ENCODE data around the gene IL13RA1. TPM values are rescaled to one million over a fixed set of nuclear protein-coding genes. Genes with fewer than 3 reads are reported as not detected.
A peak's percentile ranks its signal among the peaks of the same experiment; 100 is the strongest.
"Not testable (repeated sequence)": the region's sequence is repeated elsewhere in the genome, so short reads cannot be mapped to it uniquely, and the experiment has no call there.

The IL13RA1 gene
- under 1 TPM; 0.11 to 0.19 TPM for total RNA-seq

- ATAC-seq, result peak; percentile 36 to 70
- Mint-ChIP-seq H3K27me3 (peaks cover 26 to 28% of the 10 kb centered on the region in 2 donors), H3K27ac (no peak within 1 kb of the TSS), H3K36me3 (no peaks in the 10 kb centered on the region), H3K9me3 (no peaks in the 10 kb centered on the region), H3K4me3 (peak within 1 kb of the TSS; percentile 48), H3K4me1 (ENCODE audit: low read depth in 2 of 2) (peaks cover 5 to 9% of the 10 kb centered on the region in 2 donors)
- peak; percentile 60 for DNase-seq (ENCODE audit: low spot score)
Measured at GRCh38 chrX:118726887-118727685, at the start of gene IL13RA1. Gene IL13RA1, plus strand, starts transcription at chrX:118727606. Its CDS starts 33 bp downstream, at chrX:118727639.

GRCh38 chrX:118679290-118679689 is 48.1 kb upstream of the IL13RA1 start:
- Mint-ChIP-seq H3K36me3 (peaks cover 6% of the 10 kb centered on the region), H3K9me3 (no peaks in the 10 kb centered on the region), H3K4me3 (no peak overlapping the region), H3K27ac (no peak overlapping the region), H3K4me1 (ENCODE audit: low read depth in 2 of 2) (no peaks in the 10 kb centered on the region), H3K27me3 (no peaks in the 10 kb centered on the region)
- DNase-seq (ENCODE audit: low spot score) (no peak), ATAC-seq (no peak)

GRCh38 chrX:118682258-118683014 is 45.0 kb upstream of the IL13RA1 start:
- Mint-ChIP-seq H3K4me1 (ENCODE audit: low read depth in 2 of 2) (no peaks in the 10 kb centered on the region), H3K4me3 (no peak overlapping the region), H3K27ac (no peak overlapping the region), H3K27me3 (no peaks in the 10 kb centered on the region), H3K36me3 (peaks cover 6% of the 10 kb centered on the region), H3K9me3 (no peaks in the 10 kb centered on the region)
- DNase-seq (ENCODE audit: low spot score), result no peak
- ATAC-seq, result no peak

- Mint-ChIP-seq H3K27ac (no peak overlapping the region), H3K36me3 (peaks cover 12% of the 10 kb centered on the region), H3K9me3 (no peaks in the 10 kb centered on the region), H3K4me1 (ENCODE audit: low read depth in 2 of 2) (peaks cover 0 to 3% of the 10 kb centered on the region in 2 donors), H3K4me3 (no peak overlapping the region), H3K27me3 (peaks cover 0 to 2% of the 10 kb centered on the region in 2 donors)
- ATAC-seq (no peak), DNase-seq (ENCODE audit: low spot score) (no peak)
Measured at GRCh38 chrX:118685393-118685792, 42.0 kb upstream of the IL13RA1 start.

- H3K4me3 Mint-ChIP-seq, result no peak overlapping the region
- peaks cover 0 to 2% of the 10 kb centered on the region in 2 donors for H3K27me3 Mint-ChIP-seq
- peaks cover 0 to 3% of the 10 kb centered on the region in 2 donors for H3K4me1 Mint-ChIP-seq (ENCODE audit: low read depth in 2 of 2)
- ATAC-seq (no peak), DNase-seq (ENCODE audit: low spot score) (no peak)
- H3K9me3 Mint-ChIP-seq, result no peaks in the 10 kb centered on the region
- peaks cover 6% of the 10 kb centered on the region for H3K36me3 Mint-ChIP-seq
- peak overlapping the region in 1 of 2 donors; percentile 19 for H3K27ac Mint-ChIP-seq
Measured at GRCh38 chrX:118688935-118689334, 38.5 kb upstream of the IL13RA1 start.

GRCh38 chrX:118693843-118694242 is 33.6 kb upstream of the IL13RA1 start:
- Mint-ChIP-seq H3K27ac (no peak overlapping the region), H3K4me1 (ENCODE audit: low read depth in 2 of 2) (peaks cover 0 to 3% of the 10 kb centered on the region in 2 donors), H3K9me3 (no peaks in the 10 kb centered on the region), H3K4me3 (no peak overlapping the region), H3K27me3 (no peaks in the 10 kb centered on the region), H3K36me3 (no peaks in the 10 kb centered on the region)
- ATAC-seq, result no peak
- DNase-seq (ENCODE audit: low spot score), result no peak

GRCh38 chrX:118694638-118695037 is 32.8 kb upstream of the IL13RA1 start:
- Mint-ChIP-seq H3K27ac (no peak overlapping the region), H3K36me3 (no peaks in the 10 kb centered on the region), H3K27me3 (no peaks in the 10 kb centered on the region), H3K4me1 (ENCODE audit: low read depth in 2 of 2) (no peaks in the 10 kb centered on the region), H3K4me3 (no peak overlapping the region), H3K9me3 (no peaks in the 10 kb centered on the region)
- DNase-seq (ENCODE audit: low spot score) (no peak), ATAC-seq (no peak)

- no peaks in the 10 kb centered on the region for H3K27me3 Mint-ChIP-seq
- no peak overlapping the region for H3K27ac Mint-ChIP-seq
- peaks cover 0 to 4% of the 10 kb centered on the region in 2 donors for H3K4me1 Mint-ChIP-seq (ENCODE audit: low read depth in 2 of 2)
- no peak for ATAC-seq
- no peak for DNase-seq (ENCODE audit: low spot score)
- no peaks in the 10 kb centered on the region for H3K9me3 Mint-ChIP-seq
- no peak overlapping the region for H3K4me3 Mint-ChIP-seq
- H3K36me3 Mint-ChIP-seq, result no peaks in the 10 kb centered on the region
Measured at GRCh38 chrX:118698516-118699170, 28.8 kb upstream of the IL13RA1 start.

- no peaks in the 10 kb centered on the region for H3K9me3 Mint-ChIP-seq
- DNase-seq (ENCODE audit: low spot score) (no peak), ATAC-seq (no peak)
- no peaks in the 10 kb centered on the region for H3K36me3 Mint-ChIP-seq
- H3K27me3 Mint-ChIP-seq, result no peaks in the 10 kb centered on the region
- no peak overlapping the region for H3K4me3 Mint-ChIP-seq
- no peak overlapping the region for H3K27ac Mint-ChIP-seq
- H3K4me1 Mint-ChIP-seq (ENCODE audit: low read depth in 2 of 2), result peaks cover 0 to 4% of the 10 kb centered on the region in 2 donors
Measured at GRCh38 chrX:118702741-118703140, 24.7 kb upstream of the IL13RA1 start.

GRCh38 chrX:118706681-118707080 is 20.7 kb upstream of the IL13RA1 start:
- DNase-seq (ENCODE audit: low spot score) (no peak), ATAC-seq (no peak)
- no peaks in the 10 kb centered on the region for H3K9me3 Mint-ChIP-seq
- H3K36me3 Mint-ChIP-seq, result no peaks in the 10 kb centered on the region
- no peak overlapping the region for H3K4me3 Mint-ChIP-seq
- peaks cover 0 to 10% of the 10 kb centered on the region in 2 donors for H3K27me3 Mint-ChIP-seq
- no peak overlapping the region for H3K27ac Mint-ChIP-seq
- peaks cover 0 to 4% of the 10 kb centered on the region in 2 donors for H3K4me1 Mint-ChIP-seq (ENCODE audit: low read depth in 2 of 2)

- peaks cover 0 to 3% of the 10 kb centered on the region in 2 donors for H3K4me1 Mint-ChIP-seq (ENCODE audit: low read depth in 2 of 2)
- no peaks in the 10 kb centered on the region for H3K36me3 Mint-ChIP-seq
- ATAC-seq (no peak), DNase-seq (ENCODE audit: low spot score) (no peak)
- no peak overlapping the region for H3K4me3 Mint-ChIP-seq
- H3K27ac Mint-ChIP-seq, result no peak overlapping the region
- H3K9me3 Mint-ChIP-seq, result no peaks in the 10 kb centered on the region
- H3K27me3 Mint-ChIP-seq, result peaks cover 7 to 9% of the 10 kb centered on the region in 2 donors
Measured at GRCh38 chrX:118714521-118714920, 12.9 kb upstream of the IL13RA1 start.

GRCh38 chrX:118715917-118716316 is 11.5 kb upstream of the IL13RA1 start:
- Mint-ChIP-seq H3K27me3 (peaks cover 7 to 15% of the 10 kb centered on the region in 2 donors), H3K4me3 (peak overlapping the region; percentile 53)
- not testable (repeated sequence) for H3K36me3 Mint-ChIP-seq; DNase-seq (ENCODE audit: low spot score); H3K27ac Mint-ChIP-seq; H3K9me3 Mint-ChIP-seq; ATAC-seq; H3K4me1 Mint-ChIP-seq (ENCODE audit: low read depth in 2 of 2)

- not testable (repeated sequence) for H3K4me1 Mint-ChIP-seq (ENCODE audit: low read depth in 2 of 2); H3K4me3 Mint-ChIP-seq; H3K27ac Mint-ChIP-seq; H3K9me3 Mint-ChIP-seq; H3K36me3 Mint-ChIP-seq; DNase-seq (ENCODE audit: low spot score); ATAC-seq
- H3K27me3 Mint-ChIP-seq, result peaks cover 7 to 15% of the 10 kb centered on the region in 2 donors
Measured at GRCh38 chrX:118716833-118717232, 10.6 kb upstream of the IL13RA1 start.

Measured in natural killer cell treated with Interleukin-12 subunit alpha and Interleukin-12 subunit beta and Interleukin-15 and Interleukin-18, amount 100 ng/mL, for 72 hours (primary cell).